ENCODE results near the gene HSD17B14.

GRCh38 chr19:48837051-48837524 is 797 bp upstream of the HSD17B14 start:
- TF ChIP-seq MYC (IDR thresholded peaks at IDR 0.05; ENCODE audit: borderline replicate concordance, low read length) (no peak), CEBPB (IDR thresholded peaks at IDR 0.05) (no peak), TFCP2L1 (CRISPR knock-in tag; IDR thresholded peaks at IDR 0.05) (no peak), CTCF (IDR thresholded peaks at IDR 0.05) (no peak), JUN (IDR thresholded peaks at IDR 0.05) (peak in 1 of 2 experiments; percentile 62; a peak in 3 of 5 replicates), MAX (IDR thresholded peaks at IDR 0.05) (peak; percentile 45; the same call in 1 of the 2 replicates), RARB (CRISPR knock-in tag; IDR thresholded peaks at IDR 0.05) (no peak), USF2 (IDR thresholded peaks at IDR 0.05) (no peak), ESRRA (IDR thresholded peaks at IDR 0.05; ENCODE audit: borderline replicate concordance, low read length) (no peak), POLR2A (IDR thresholded peaks at IDR 0.05; ENCODE audit: low read length) (peak; percentile 18; the same call in 1 of the 2 replicates), ZC3H11A (IDR thresholded peaks at IDR 0.05) (no peak)
